ENCODE measurements around the gene POLR1B.

POLR1B gene

GRCh38 chr2:112625474-112626114, 83.3 kb downstream of the POLR1B start:
- in situ Hi-C loops (cut with MboI; ENCODE audit: low sequenced_read_pairs) = no loop called here

GRCh38 chr2:112626604-112627059, 84.4 kb downstream of the POLR1B start:
- in situ Hi-C loops (cut with MboI; ENCODE audit: low sequenced_read_pairs) = no loop called here
